HG03575 (cell line): ENCODE results near the gene ADIG.
"Not testable (repeated sequence)": the region's sequence is repeated elsewhere in the genome, so short reads cannot be mapped to it uniquely, and the experiment has no call there.

Source experiments
- ATAC-seq: cut with Tn5 transposase; IDR thresholded peaks from one replicate; pipeline ENCODE4 v1.9.1; 2021; ENCODE audit not compliant: unreplicated experiment, insufficient number of reproducible peaks, low FRiP score; ENCODE audit errors: extremely low read depth

The ADIG gene

DNA sequence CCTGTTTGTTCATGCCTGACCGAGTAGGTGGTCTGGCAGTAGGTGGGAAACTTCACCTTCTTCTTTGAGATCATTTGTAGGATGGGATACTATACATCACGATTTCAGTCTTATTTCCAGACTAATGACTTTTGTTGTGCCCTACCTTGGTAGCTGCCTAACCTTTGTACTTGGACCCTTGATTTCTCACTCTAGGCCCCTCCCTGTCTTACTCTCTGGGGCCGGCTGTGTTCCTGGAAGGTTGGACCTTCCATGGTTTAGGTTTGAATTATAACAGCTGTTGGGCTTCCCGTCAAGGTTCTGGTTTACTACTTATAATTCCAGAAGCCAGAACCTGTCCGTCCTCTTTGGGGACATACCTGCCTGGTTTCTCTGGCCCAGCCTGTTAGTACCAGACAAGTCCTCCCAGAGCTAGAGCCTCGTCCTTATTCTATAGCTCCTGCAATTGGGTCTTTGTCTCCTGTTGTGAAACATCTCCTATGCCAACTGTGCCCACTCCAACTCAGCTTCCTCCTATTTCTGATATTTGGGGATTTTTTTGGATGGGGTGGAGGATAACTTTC lies 14.9 kb upstream of the ADIG start:
- ATAC-seq: no peak

DNA sequence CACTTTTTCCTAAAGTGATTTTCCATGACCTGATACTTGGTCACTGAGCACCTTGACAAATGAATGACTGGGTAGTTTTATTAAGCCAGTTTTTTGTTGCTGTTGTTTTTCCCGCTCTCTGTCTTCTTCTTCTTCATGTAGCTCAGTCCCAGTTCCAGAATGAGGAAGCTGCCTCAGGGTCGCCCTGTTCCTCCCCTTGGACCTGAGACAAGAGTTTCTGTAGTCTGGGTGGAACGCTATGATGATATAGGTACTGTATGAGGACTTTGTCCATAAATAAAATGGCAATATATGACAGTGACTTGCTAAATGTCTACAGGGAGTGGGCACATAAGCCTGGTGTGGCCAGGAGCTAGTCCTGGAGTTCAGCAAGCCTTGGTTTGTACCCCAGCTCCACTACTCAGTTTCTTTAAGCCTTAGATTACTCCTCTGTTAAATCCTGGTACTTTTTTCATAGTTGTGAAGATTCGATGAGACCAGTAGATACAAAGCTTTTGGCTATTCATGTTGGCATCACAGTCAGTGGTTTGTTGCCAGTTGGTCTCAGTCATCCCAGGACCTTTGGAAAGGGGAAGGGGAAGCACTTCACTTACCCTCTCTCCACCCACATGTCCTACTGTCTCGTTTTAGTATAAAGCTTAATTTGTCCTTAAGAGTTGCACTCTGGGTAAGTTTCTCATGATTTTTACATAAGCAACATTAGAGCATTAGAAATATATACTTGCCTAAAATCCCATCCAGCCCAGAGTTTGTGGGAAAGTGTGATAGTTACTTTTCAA lies 11.1 kb upstream of the ADIG start:
- ATAC-seq: no peak

- no peak for ATAC-seq
Observed at GRCh38 chr20:38573413-38573812, 7.6 kb upstream of the ADIG start.

GRCh38 chr20:38579219-38579910 lies 1.6 kb upstream of the ADIG start:
- no peak for ATAC-seq

- ATAC-seq: no peak
Observed at GRCh38 chr20:38579921-38580320, 1.1 kb upstream of the ADIG start.

DNA sequence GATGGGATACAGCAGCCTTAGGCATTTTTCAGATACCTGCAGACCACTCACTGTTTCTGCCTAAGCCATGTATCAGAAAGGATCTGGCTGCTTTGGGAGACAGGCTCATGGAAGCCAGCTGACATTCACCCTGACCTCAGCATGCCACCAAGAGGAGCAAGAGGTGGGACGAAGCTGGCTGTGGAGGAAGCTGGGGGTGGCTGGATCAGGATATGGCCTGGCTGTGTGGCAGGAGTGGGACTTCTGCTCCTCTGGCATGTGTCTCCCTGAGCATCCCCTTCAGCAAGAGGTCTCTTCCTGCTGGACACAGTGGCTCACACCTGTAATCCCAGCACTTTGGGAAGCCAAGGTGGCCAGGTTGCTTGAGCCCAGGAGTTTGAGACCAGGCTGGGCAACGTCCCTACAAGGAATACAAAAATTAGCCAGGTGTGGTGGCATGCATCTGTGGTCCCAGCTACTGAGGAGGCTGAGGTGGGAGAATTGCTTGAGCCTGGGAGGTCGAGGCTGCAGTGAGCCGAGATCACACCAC lies 897 bp downstream of the ADIG start:
- no peak for ATAC-seq

DNA sequence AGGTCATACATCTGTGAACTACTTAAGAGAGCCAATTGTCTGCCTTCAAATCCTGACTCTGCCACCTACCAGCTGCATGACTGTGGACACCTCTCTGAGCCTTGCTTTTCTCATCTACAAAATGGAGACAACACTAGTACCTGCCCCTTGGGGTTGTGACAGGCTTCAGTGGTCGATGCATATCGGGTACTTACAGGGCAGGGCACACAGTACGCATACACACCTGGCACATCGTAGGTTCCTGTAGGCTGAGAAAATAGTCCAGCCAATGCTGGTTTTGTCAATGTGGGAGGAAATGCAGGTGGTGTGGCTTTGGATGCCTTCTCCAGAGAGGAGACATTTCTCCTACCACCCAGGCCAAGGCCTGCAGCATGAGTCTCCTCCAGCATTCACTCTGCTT lies 2.3 kb downstream of the ADIG start:
- ATAC-seq: no peak

- ATAC-seq: no peak
Observed at GRCh38 chr20:38584099-38584763, 3.2 kb downstream of the ADIG start.

GRCh38 chr20:38585404-38586180 lies 4.6 kb downstream of the ADIG start:
- no peak for ATAC-seq

DNA sequence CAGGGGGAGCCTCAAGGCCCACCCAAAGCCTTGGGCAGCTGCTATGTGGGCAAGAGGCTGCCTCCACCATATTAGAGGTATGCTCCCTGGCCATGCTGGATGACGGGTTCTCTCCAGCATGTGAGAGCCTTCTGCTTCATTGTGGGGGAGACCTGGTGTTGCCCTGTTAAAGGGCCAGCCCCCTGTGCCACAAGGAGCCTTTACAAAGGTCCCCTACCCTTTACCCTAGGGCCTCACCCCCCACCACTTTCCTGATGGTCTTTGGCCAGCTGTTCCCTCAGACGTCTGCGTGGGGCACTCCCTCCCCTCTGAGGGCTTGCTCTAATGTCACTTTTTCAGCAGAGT lies 5.2 kb downstream of the ADIG start:
- no peak for ATAC-seq

DNA sequence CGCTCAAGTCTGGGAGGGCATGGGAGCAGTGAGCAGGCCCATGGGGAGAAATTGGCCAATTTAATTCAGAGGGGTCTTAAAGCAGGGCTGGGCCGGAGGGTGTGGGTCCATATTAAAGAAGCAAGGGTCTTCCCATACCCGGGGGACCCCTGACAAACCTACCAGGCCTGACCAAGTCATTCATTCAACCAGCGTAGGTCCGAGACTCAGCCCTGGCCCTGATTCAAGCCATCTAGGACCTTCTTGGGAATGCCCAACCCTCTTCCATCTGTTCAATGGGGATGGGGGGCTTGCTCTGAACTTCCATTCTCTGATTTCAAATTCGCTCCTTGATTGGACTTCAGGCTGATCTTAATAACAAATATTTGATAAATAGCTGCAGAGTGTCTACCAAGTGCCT lies 7.3 kb downstream of the ADIG start:
- no peak for ATAC-seq

GRCh38 chr20:38589351-38589750 lies 8.4 kb downstream of the ADIG start:
- ATAC-seq: no peak

- no peak for ATAC-seq
Observed at GRCh38 chr20:38589967-38590675, 9.1 kb downstream of the ADIG start.

GRCh38 chr20:38590676-38591473 lies 9.9 kb downstream of the ADIG start:
- ATAC-seq: no peak

DNA sequence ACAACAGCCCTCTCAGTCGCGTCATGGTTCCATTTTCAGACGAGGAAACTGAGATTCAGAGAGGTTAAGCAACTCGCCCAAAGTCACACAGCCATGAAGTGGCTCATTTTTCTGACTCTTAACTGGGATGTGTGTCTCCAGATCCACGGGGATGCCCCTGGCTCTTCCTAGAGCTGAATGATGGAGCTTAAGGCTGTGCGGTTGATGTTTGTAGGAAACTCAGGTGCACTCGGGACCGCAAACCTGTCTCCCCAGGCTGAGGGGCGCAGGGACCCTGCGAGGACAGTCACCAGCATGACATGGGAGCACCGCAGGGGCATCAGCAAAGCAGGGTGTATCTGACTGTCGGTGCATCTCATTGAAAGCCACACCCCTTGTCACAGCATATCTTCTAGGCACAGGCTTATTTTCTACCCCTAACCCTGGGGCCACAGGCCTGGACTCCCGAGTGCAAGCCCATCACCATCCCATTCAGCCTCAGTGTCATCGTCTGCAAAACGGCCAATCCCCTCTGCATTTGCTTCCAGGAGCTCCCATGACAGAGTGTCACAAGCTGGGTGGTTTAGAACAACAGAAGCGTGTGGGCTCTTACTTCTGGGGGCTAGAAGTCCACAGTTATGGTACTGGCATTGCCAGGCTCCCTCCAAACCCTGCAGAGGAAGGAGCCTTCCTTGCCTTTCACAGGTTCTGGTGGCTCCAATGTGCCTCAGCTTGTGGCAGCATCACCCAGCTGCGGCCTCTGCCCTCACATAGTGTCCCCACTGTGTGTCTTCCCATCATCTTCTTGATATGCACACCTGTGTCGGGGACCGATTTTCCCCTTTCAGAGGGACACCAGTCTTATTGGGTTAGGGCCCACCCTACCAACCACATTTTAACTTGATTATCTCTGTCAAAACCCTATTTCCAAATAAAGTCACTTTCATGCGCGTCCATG lies 10.7 kb downstream of the ADIG start:
- ATAC-seq: no peak

- ATAC-seq: not testable (repeated sequence)
Observed at GRCh38 chr20:38592411-38592790, 11.4 kb downstream of the ADIG start.

- not testable (repeated sequence) for ATAC-seq
Observed at GRCh38 chr20:38594281-38594680, 13.3 kb downstream of the ADIG start.
